Astrocyte (in vitro differentiated cells and primary cell): Measurements from ENCODE around the gene DGKZ. TPM values are rescaled to one million over a fixed set of nuclear protein-coding genes. Genes with fewer than 3 reads are reported as not detected.

Source experiments
- DNase-seq: peaks from one replicate; pipeline ENCODE4 v3.0.0-alpha.2; 2010; ENCODE audit warnings: low read depth
- FAIRE-seq: peaks from 2 replicates; lab custom pipeline; 2011; peaks lifted over from hg19 to GRCh38; lab: Jason Lieb, UNC
- H2AFZ ChIP-seq: 2 replicates; pipeline ENCODE4 v1.6.0; 2012; ENCODE audit warnings: low read depth, low read length, inconsistent platforms
- H3K27ac ChIP-seq: 2 replicates; pipeline ENCODE4 v1.5.1; 2011; ENCODE audit warnings: low read depth, low read length, inconsistent platforms
- H3K27me3 ChIP-seq: 2 replicates; pipeline ENCODE4 v1.6.0; 2011; ENCODE audit warnings: low read length, inconsistent platforms; ENCODE audit not compliant: insufficient read depth
- H3K36me3 ChIP-seq: 2 replicates; pipeline ENCODE4 v1.5.1; 2011; ENCODE audit warnings: low read length, inconsistent platforms; ENCODE audit not compliant: insufficient read depth
- H3K4me1 ChIP-seq: 2 replicates; pipeline ENCODE4 v1.5.1; 2011; ENCODE audit warnings: low read length, inconsistent platforms; ENCODE audit not compliant: insufficient read depth
- H3K4me2 ChIP-seq: 2 replicates; pipeline ENCODE4 v1.6.0; 2012; ENCODE audit warnings: low read length, inconsistent platforms
- H3K4me3 ChIP-seq: 2 replicates; pipeline ENCODE4 v1.5.1; 2011; ENCODE audit warnings: low read depth, mild to moderate bottlenecking, low read length, inconsistent platforms; ENCODE audit not compliant: insufficient read depth
- H3K79me2 ChIP-seq: 2 replicates; pipeline ENCODE4 v1.6.0; 2012; ENCODE audit warnings: mild to moderate bottlenecking, low read length, inconsistent platforms; ENCODE audit not compliant: insufficient read depth
- H3K9ac ChIP-seq: 2 replicates; pipeline ENCODE4 v1.6.0; 2012; ENCODE audit warnings: mild to moderate bottlenecking, low read length, inconsistent platforms
- H3K9me3 ChIP-seq: 2 replicates; pipeline ENCODE4 v1.5.1; 2012; ENCODE audit warnings: low read depth, mild to moderate bottlenecking, low read length, inconsistent platforms; ENCODE audit not compliant: insufficient read depth
- H4K20me1 ChIP-seq: 2 replicates; pipeline ENCODE4 v1.6.0; 2012; ENCODE audit warnings: low read length, inconsistent platforms; ENCODE audit not compliant: insufficient read depth
- H3K27ac Mint-ChIP-seq: one replicate; pipeline ENCODE4 v1.8.0; 2021; ENCODE audit warnings: mild to moderate bottlenecking, mixed read lengths; ENCODE audit not compliant: unreplicated experiment
- H3K27me3 Mint-ChIP-seq: one replicate; pipeline ENCODE4 v1.8.0; 2021; ENCODE audit warnings: low read depth, mixed read lengths; ENCODE audit not compliant: unreplicated experiment
- H3K36me3 Mint-ChIP-seq: one replicate; pipeline ENCODE4 v1.8.0; 2021; ENCODE audit warnings: low read depth, mixed read lengths; ENCODE audit not compliant: unreplicated experiment
- H3K4me1 Mint-ChIP-seq: one replicate; pipeline ENCODE4 v1.8.0; 2021; ENCODE audit warnings: low read depth, mixed read lengths; ENCODE audit not compliant: unreplicated experiment
- H3K4me3 Mint-ChIP-seq: one replicate; pipeline ENCODE4 v1.8.0; 2021; ENCODE audit warnings: mild to moderate bottlenecking, moderate library complexity, mixed read lengths; ENCODE audit not compliant: unreplicated experiment
- H3K9me3 Mint-ChIP-seq: one replicate; pipeline ENCODE4 v1.8.0; 2021; ENCODE audit warnings: mild to moderate bottlenecking, mixed read lengths; ENCODE audit not compliant: unreplicated experiment
- EZH2 ChIP-seq: IDR thresholded peaks from 2 replicates; pipeline ENCODE4 v1.6.1; 2012; ENCODE audit warnings: mild to moderate bottlenecking, low read length, inconsistent platforms; ENCODE audit not compliant: insufficient read depth
- total RNA-seq: library from RNA; stranded (reverse); gene quantifications from 2 replicates; pipeline ENCODE4 v1.2.1, GENCODE V29; 2021
- TF ChIP-seq, protein P1 (sequence below): IDR thresholded peaks from 2 replicates; pipeline ENCODE4 v1.5.1; 2011; ENCODE audit warnings: low read depth, mild to moderate bottlenecking, inconsistent platforms, low read length, moderate library complexity; ENCODE audit not compliant: insufficient read depth

Gene DGKZ
- total RNA-seq, 1 donor from 2014 or later = 59.3 TPM

- TF ChIP-seq, protein P1, sequence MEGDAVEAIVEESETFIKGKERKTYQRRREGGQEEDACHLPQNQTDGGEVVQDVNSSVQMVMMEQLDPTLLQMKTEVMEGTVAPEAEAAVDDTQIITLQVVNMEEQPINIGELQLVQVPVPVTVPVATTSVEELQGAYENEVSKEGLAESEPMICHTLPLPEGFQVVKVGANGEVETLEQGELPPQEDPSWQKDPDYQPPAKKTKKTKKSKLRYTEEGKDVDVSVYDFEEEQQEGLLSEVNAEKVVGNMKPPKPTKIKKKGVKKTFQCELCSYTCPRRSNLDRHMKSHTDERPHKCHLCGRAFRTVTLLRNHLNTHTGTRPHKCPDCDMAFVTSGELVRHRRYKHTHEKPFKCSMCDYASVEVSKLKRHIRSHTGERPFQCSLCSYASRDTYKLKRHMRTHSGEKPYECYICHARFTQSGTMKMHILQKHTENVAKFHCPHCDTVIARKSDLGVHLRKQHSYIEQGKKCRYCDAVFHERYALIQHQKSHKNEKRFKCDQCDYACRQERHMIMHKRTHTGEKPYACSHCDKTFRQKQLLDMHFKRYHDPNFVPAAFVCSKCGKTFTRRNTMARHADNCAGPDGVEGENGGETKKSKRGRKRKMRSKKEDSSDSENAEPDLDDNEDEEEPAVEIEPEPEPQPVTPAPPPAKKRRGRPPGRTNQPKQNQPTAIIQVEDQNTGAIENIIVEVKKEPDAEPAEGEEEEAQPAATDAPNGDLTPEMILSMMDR = no peak
- TF ChIP-seq EZH2 = peak; percentile 85
- H4K20me1 ChIP-seq = peaks cover 36% of the 10 kb centered on the region
- no peak overlapping the region for H3K4me3 ChIP-seq
- no peak overlapping the region for H3K9ac ChIP-seq
- no peaks in the 10 kb centered on the region for H3K79me2 ChIP-seq
- Mint-ChIP-seq H3K9me3 (no peaks in the 10 kb centered on the region), H3K27me3 (peaks cover 30% of the 10 kb centered on the region), H3K36me3 (peaks cover 3% of the 10 kb centered on the region), H3K27ac (no peak overlapping the region), H3K4me3 (peak overlapping the region; percentile 73), H3K4me1 (no peaks in the 10 kb centered on the region)
- H3K9me3 ChIP-seq = no peaks in the 10 kb centered on the region
- H3K4me2 ChIP-seq = peak overlapping the region; percentile 91
- FAIRE-seq (no peak), DNase-seq (no peak)
- no peak overlapping the region for H3K27ac ChIP-seq
- H3K4me1 ChIP-seq = peaks cover 16% of the 10 kb centered on the region
- H3K27me3 ChIP-seq = peaks cover 27% of the 10 kb centered on the region
- H2AFZ ChIP-seq = no peak overlapping the region
- H3K36me3 ChIP-seq = peaks cover 3% of the 10 kb centered on the region
These were observed 43.3 kb downstream of the DGKZ start for GRCh38 chr11:46390331-46391171.

DNA sequence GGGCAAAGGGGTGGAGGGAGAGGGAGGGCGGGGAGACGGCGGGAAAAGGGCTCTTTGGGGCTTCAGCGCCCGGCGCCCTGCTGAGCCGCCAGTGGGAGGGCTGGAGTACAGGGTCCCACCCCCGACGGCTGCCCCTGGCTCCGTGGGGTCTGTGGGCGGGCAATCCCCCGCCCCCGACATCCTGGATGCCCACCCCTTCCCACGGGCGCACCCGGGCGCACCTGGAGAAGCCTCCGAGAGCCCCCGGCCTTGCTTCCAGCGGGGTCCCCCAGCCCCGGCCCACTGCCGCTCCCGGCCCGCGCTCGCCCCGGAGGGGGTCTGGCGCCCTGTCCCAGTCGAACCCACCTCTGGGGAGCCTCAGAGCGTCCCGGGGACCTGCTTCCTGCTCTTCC, 43.9 kb downstream of the DGKZ start:
- H3K4me3 Mint-ChIP-seq = no peak overlapping the region

More for the DNA sequence above, 43.9 kb downstream of the DGKZ start:
- Histone ChIP-seq H3K4me1 (peaks cover 16% of the 10 kb centered on the region), H3K4me2 (peak overlapping the region; percentile 83), H3K4me3 (peak overlapping the region; percentile 46), H3K36me3 (peaks cover 3% of the 10 kb centered on the region), H3K79me2 (no peaks in the 10 kb centered on the region), H3K9me3 (no peaks in the 10 kb centered on the region), H3K27me3 (peaks cover 27% of the 10 kb centered on the region), H4K20me1 (peaks cover 41% of the 10 kb centered on the region), H3K27ac (no peak overlapping the region), H3K9ac (no peak overlapping the region), H2AFZ (no peak overlapping the region)
- no peak overlapping the region for H3K27ac Mint-ChIP-seq
- H3K36me3 Mint-ChIP-seq = peaks cover 3% of the 10 kb centered on the region
- no peaks in the 10 kb centered on the region for H3K9me3 Mint-ChIP-seq
- peaks cover 28% of the 10 kb centered on the region for H3K27me3 Mint-ChIP-seq
- no peaks in the 10 kb centered on the region for H3K4me1 Mint-ChIP-seq
- TF ChIP-seq, protein P1 = no peak
- TF ChIP-seq EZH2 = no peak
- DNase-seq = no peak
- no peak for FAIRE-seq
